GM21737 (cell line): ENCODE measurements around the gene CCDC68.
"Not testable (repeated sequence)": the region's sequence is repeated elsewhere in the genome, so short reads cannot be mapped to it uniquely, and the experiment has no call there.

Source experiments
- ATAC-seq: cut with Tn5 transposase; IDR thresholded peaks from one replicate; pipeline ENCODE4 v1.9.1; 2021; ENCODE audit warnings: mild to moderate bottlenecking, moderate library complexity; ENCODE audit not compliant: unreplicated experiment

CCDC68 gene

GRCh38 chr18:54878659-54879358 is 80.5 kb downstream of the CCDC68 start:
- ATAC-seq: no peak

GRCh38 chr18:54878159-54878622 is 81.1 kb downstream of the CCDC68 start:
- ATAC-seq: no peak

GRCh38 chr18:54877076-54877475 is 82.2 kb downstream of the CCDC68 start:
- ATAC-seq: no peak

GRCh38 chr18:54875063-54875462 is 84.2 kb downstream of the CCDC68 start:
- no peak for ATAC-seq

- ATAC-seq: no peak
Measured at GRCh38 chr18:54873884-54874255, 85.4 kb downstream of the CCDC68 start.

- ATAC-seq: no peak
Measured at GRCh38 chr18:54872681-54873080, 86.6 kb downstream of the CCDC68 start.

- ATAC-seq: no peak
Measured at GRCh38 chr18:54871231-54871630, 88.0 kb downstream of the CCDC68 start.

- ATAC-seq: no peak
Measured at GRCh38 chr18:54867131-54867530, 92.1 kb downstream of the CCDC68 start.

GRCh38 chr18:54860941-54861340 is 98.3 kb downstream of the CCDC68 start:
- ATAC-seq: no peak

- ATAC-seq: no peak
Measured at GRCh38 chr18:54859667-54860421, 99.4 kb downstream of the CCDC68 start.

- ATAC-seq: no peak
Measured at GRCh38 chr18:54857499-54857898, 101.8 kb downstream of the CCDC68 start.

- no peak for ATAC-seq
Measured at GRCh38 chr18:54856105-54856646, 103.1 kb downstream of the CCDC68 start.

GRCh38 chr18:54855050-54855449 is 104.2 kb downstream of the CCDC68 start:
- not testable (repeated sequence) for ATAC-seq

GRCh38 chr18:54852780-54853675 is 106.2 kb downstream of the CCDC68 start:
- ATAC-seq: no peak
